GM12891 (cell line): ENCODE results near the gene WFDC8.

Experiments
- POLR2A ChIP-seq: IDR thresholded peaks from 2 replicates; pipeline ENCODE4 v1.6.1; 2011; ENCODE audit warnings: low read depth, low read length, control low read depth
- POLR2AphosphoS5 ChIP-seq: IDR thresholded peaks from 2 replicates; pipeline ENCODE4 v1.6.1; 2011; ENCODE audit warnings: low read depth, low read length, control low read depth
- POU2F2 ChIP-seq: IDR thresholded peaks from 2 replicates; pipeline ENCODE4 v1.6.1; 2011; ENCODE audit warnings: low read depth, mild to moderate bottlenecking, control low read depth, low read length, moderate library complexity
- SPI1 ChIP-seq: IDR thresholded peaks from 2 replicates; pipeline ENCODE4 v1.6.1; 2011; ENCODE audit warnings: low read depth, low read length, control low read depth
- TAF1 ChIP-seq: IDR thresholded peaks from 2 replicates; pipeline ENCODE4 v1.6.1; 2011; ENCODE audit warnings: low read depth, low read length, control low read depth

GRCh38 chr20:45611054-45611453 is 32.0 kb upstream of the WFDC8 start:
- no peak for TF ChIP-seq POLR2A
- TF ChIP-seq TAF1, result no peak
- no peak for TF ChIP-seq POLR2AphosphoS5
- TF ChIP-seq POU2F2, result no peak
- no peak for TF ChIP-seq SPI1
